SK-N-MC (cell line): Measurements from ENCODE around the gene CPLX1.

ENCODE experiments used
- EZH2 ChIP-seq: fragments of 200-600 bp; sonication (generic); IDR thresholded peaks from one replicate; pipeline ENCODE4 v1.6.1; 2017; ENCODE audit warnings: antibody characterized with exemption
- FOXP2 ChIP-seq: optimal IDR thresholded peaks from 2 replicates; pipeline ENCODE3; 2011; ENCODE audit warnings: mild to moderate bottlenecking, moderate library complexity; ENCODE audit not compliant: insufficient read depth; ENCODE audit errors: extremely low read length, control extremely low read depth
- POLR2AphosphoS5 ChIP-seq: IDR thresholded peaks from 2 replicates; pipeline ENCODE4 v1.6.1; 2012; ENCODE audit warnings: mild to moderate bottlenecking, low read depth, low read length, borderline replicate concordance

- no peak for TF ChIP-seq EZH2
- no peak for TF ChIP-seq POLR2AphosphoS5
- TF ChIP-seq FOXP2 = no peak
These were observed 4.7 kb downstream of the CPLX1 start for GRCh38 chr4:821181-821591.
